ENCODE data around the gene PNCK. TPM values are rescaled to one million over a fixed set of nuclear protein-coding genes. Genes with fewer than 3 reads are reported as not detected.

PNCK gene
- polyA plus RNA-seq, 4 donors, result 6.2 to 11.4 (median 7.5) TPM

DNA sequence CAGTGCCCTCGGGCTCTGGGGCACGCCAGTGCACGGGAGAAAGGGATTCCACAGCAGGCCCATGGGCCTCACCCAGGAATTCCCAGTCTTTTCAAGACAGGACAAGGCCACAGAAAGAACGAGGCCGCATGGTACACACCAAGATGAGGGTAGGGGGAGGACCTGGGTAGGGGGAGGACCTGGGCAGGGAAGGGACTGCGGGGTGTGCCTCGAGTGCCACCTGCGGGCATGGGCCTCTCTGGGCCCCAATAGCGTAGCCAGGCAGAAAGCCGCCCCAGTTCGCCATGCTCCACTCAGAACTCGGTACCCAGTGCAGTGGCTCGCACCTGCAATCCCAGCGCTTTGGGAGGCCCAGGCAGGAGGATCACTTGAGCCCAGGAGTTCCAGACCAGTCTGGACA, 40.6 kb downstream of the PNCK start:
- DNase-seq (ENCODE audit: low read depth in 4 of 4, low spot score in 3 of 4), result no peak

GRCh38 chrX:153632595-153632946, 41.0 kb downstream of the PNCK start:
- DNase-seq (ENCODE audit: low read depth in 4 of 4, low spot score in 3 of 4), result no peak

- no peak for DNase-seq (ENCODE audit: low read depth in 4 of 4, low spot score in 3 of 4)
Measured at GRCh38 chrX:153631907-153632594, 41.6 kb downstream of the PNCK start.

- DNase-seq (ENCODE audit: low read depth in 4 of 4, low spot score in 3 of 4), result no peak
Measured at GRCh38 chrX:153631346-153631745, 42.3 kb downstream of the PNCK start.

- no peak for DNase-seq (ENCODE audit: low read depth in 4 of 4, low spot score in 3 of 4)
Measured at GRCh38 chrX:153628665-153629064, 44.9 kb downstream of the PNCK start.

DNA sequence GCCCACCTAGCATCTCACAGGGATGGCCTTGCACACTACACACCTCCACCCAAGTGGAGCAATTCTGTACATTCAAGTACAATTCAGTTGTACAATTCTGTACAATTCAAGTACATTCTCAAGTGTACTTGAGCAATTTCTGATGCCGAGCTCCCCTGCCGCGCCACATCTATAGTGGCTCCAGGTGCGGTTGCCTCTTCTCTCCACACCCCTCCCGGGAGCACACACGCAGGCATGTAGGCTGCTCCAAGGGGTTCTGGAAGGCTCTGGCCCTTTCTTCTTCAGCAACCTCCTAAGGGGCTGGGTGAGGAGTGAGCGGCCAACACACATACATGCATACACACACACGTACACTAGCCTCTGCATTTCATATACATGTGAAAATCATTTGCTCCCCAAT, 45.5 kb downstream of the PNCK start:
- no peak for DNase-seq (ENCODE audit: low read depth in 4 of 4, low spot score in 3 of 4)

- DNase-seq (ENCODE audit: low read depth in 4 of 4, low spot score in 3 of 4), result no peak
Measured at GRCh38 chrX:153627675-153628111, 45.9 kb downstream of the PNCK start.

DNA sequence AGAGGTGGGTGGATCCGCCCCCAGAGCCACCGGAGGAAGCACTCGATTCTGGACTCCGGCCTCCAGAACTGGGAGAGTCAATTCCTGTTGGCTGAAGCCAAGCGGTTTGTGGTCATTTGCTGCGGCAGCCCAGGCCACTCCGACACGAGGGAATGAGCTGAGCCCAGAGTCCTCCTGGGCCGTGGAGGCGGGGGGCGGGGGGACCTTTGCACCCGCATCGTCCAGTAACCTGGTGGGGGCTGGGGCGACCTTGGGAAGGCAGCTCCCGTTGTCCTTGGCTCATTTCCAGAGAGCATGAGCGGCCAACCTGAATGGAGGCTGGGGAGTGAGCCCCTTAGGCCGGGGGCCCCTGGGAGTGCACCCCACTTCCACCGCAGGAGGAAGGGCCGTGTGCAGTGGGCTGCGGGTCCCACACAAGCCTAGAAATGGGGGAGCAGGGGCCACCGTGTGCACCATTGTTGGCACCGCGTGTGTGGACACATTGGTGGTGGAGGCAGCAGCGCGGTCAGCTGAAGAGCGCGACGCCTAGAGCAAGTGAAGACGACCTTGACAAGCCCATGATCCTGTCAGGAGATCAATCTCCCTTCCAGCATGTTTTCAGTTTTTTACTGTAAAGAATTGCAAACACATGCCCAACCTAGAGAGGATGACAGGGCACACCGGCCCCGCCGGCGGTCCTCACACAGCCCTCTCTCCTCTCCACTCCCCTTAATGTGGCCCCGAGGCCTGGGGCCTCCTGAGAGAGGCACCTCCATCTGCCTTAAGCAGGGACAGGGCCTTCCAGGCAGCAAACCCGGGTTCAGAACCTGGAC, 46.5 kb downstream of the PNCK start:
- no peak for DNase-seq (ENCODE audit: low read depth in 4 of 4, low spot score in 3 of 4)

GRCh38 chrX:153626025-153626633, 47.5 kb downstream of the PNCK start:
- no peak for DNase-seq (ENCODE audit: low read depth in 4 of 4, low spot score in 3 of 4)

GRCh38 chrX:153625271-153626024, 48.2 kb downstream of the PNCK start:
- no peak for DNase-seq (ENCODE audit: low read depth in 4 of 4, low spot score in 3 of 4)

DNA sequence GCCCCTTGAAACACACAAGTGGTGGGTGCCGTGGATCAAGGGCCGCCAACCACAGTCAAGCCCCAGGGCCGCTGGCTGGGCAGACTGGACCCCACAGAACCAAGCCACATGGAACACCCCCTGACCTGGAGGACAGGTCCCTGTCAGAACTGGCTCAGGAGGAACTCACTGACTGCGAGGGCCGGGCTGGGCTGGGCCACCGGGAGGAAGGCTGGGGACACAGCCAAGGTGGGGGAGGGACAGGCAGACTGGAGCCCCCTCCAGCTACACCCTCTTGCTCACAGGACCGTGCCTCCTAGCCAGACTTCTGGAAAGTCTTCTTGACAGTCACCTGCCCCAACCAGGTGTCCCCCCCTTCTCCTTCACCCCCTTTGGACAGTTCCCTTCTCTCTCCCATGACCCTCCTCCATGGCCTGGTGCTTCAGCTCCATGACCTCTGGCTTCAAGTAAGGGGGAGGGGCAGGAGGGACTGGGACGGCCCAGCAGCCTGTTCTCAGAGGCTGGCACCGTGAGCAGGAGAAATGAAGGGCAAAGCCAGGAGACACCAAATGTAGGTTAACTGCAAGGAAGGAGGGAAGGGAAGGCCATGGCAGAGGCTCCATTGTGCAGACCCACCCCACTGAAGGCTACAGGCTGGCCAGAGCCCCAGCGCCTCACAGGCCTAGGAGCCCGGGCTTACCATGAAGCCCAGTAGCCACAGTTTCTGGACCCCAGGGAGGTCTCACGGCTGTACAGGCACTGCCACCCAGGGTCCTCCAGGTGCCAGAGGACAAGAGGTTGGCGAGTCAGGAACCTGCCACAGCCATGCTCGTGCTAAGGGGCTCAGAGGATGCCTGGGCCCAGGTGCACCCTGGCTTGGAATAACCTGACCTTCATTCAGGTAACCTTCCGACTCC, 49.2 kb downstream of the PNCK start:
- no peak for DNase-seq (ENCODE audit: low read depth in 4 of 4, low spot score in 3 of 4)

DNA sequence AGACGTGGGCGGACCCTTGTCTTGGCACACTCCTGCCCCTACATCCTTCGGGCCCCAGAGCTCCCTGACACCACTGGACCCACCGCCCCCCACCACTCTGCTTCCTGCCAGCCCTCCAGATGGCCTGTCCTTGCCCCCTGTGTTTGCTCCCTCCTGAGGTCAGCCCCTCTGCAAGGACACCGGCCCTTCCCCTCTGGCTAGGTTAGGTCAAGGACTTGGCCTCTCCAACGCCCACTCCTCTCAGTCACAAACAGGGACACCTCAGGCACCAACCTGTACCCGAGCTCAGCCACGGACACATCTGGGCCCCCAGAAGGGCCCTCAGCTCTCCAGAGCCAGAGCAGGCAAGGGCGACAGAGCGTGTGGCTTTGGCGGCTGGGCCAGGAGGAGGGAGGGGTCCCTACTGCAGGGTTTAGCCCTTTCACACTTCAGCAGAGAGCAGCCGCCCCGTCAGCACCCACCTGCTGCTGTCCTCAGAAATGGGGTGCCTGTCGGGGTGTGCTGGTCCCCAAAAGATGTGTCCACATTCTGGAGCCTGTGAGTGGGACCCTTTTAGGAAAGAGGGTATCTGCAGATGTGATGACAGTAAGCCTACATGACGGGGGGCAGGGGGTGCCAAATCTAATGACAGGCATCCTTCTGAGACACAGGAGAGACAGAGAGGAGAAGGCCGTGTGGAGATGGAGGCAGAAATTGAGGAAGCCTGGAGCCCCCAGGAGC, 50.1 kb downstream of the PNCK start:
- no peak for DNase-seq (ENCODE audit: low read depth in 4 of 4, low spot score in 3 of 4)

- DNase-seq (ENCODE audit: low read depth in 4 of 4, low spot score in 3 of 4), result no peak
Measured at GRCh38 chrX:153622661-153623309, 50.8 kb downstream of the PNCK start.

- no peak for DNase-seq (ENCODE audit: low read depth in 4 of 4, low spot score in 3 of 4)
Measured at GRCh38 chrX:153621949-153622598, 51.5 kb downstream of the PNCK start.

DNA sequence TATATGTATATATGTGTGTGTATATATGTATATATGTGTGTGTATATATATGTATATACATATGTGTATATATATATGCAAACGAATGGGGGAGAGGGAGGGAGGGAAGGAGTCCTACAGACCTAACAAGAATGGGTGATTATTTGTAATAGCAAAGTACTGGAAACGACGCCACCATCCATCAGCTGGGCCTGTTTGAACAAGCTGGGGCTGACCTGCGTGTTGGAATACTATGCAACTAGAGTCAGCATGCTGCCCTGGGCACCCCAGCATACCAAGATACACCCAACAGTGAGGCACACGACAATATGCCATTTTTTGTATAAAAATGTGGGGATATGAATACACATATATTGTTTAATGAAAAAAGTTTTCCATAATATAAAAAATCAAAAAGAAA, 53.0 kb downstream of the PNCK start:
- DNase-seq (ENCODE audit: low read depth in 4 of 4, low spot score in 3 of 4), result no peak

Data from right renal pelvis (tissue), 4 donors.